Measurements from ENCODE around the gene ZNF433.

The ZNF433 gene

DNA sequence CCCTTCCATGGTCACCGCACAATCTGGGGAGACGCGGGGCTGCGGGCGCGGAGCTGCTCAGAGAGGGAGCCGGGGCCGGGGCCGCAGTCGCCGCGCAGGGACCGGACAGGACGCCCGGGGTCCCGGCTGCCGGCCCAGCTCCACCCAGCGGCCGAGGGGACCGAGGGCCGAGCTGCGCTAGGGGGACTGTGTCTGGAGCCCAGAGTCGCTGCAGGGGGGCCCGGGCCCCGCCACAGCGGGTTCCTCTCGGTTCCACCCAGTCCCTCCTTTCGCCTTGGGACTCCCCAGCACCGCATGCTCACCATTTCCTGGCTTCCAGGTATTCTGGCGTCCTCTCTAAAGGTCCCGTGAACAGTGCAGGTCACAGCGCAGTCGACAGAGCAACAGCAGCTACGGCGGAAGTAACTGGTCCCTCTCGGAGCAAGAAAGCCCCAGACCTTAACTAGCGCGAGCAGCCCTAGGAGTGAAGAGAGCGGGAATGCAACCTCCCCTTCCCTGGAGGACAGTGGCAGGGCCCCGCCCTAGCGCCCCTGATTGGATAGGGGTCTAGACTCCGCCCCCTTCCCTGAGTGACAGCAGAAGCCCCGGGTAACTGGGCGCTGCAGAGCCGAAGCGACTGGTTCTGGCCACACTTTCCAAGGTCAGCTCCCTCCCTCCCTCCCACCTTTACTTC is 17.2 kb upstream of the ZNF433 start, which contains the start of gene ZNF878:
TSS of gene ZNF878 (minus strand) at position 465 of the 673 bp plus-strand sequence. CDS start at position 305, 160 bp downstream.
- no peak for DNase-seq
- H3K4me1 ChIP-seq (ENCODE audit: low read length): no peaks in the 10 kb centered on the region
- no peaks in the 10 kb centered on the region for H3K27me3 ChIP-seq (replicated peaks; ENCODE audit: insufficient read depth, low read length)
- H3K27ac ChIP-seq (ENCODE audit: low read length): no peak within 1 kb of the TSS
- no peaks in the 10 kb centered on the region for H4K20me1 ChIP-seq (ENCODE audit: insufficient read depth, low read length)
- no peak within 1 kb of the TSS for H3K9ac ChIP-seq (ENCODE audit: low read length)
- peak within 1 kb of the TSS; percentile 44; the same call in 1 of the 2 replicates for H3K4me2 ChIP-seq (ENCODE audit: low read depth, low read length)
- no peaks in the 10 kb centered on the region for H3K36me3 ChIP-seq (replicated peaks; ENCODE audit: insufficient read depth, low read length)
- TF ChIP-seq, protein P1, sequence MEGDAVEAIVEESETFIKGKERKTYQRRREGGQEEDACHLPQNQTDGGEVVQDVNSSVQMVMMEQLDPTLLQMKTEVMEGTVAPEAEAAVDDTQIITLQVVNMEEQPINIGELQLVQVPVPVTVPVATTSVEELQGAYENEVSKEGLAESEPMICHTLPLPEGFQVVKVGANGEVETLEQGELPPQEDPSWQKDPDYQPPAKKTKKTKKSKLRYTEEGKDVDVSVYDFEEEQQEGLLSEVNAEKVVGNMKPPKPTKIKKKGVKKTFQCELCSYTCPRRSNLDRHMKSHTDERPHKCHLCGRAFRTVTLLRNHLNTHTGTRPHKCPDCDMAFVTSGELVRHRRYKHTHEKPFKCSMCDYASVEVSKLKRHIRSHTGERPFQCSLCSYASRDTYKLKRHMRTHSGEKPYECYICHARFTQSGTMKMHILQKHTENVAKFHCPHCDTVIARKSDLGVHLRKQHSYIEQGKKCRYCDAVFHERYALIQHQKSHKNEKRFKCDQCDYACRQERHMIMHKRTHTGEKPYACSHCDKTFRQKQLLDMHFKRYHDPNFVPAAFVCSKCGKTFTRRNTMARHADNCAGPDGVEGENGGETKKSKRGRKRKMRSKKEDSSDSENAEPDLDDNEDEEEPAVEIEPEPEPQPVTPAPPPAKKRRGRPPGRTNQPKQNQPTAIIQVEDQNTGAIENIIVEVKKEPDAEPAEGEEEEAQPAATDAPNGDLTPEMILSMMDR (IDR thresholded peaks at IDR 0.05; ENCODE audit: low read length): no peak
- TF ChIP-seq EZH2phosphoT487 (IDR thresholded peaks at IDR 0.05; ENCODE audit: low read length): no peak
- no peak for TF ChIP-seq EZH2 (optimal IDR thresholded peaks at IDR 0.05; ENCODE audit: low read depth, low read length)
- no peaks in the 10 kb centered on the region for H3K9me2 ChIP-seq (replicated peaks; ENCODE audit: insufficient read depth, low read length)
- H3K79me2 ChIP-seq (ENCODE audit: low read length): no peaks in the 10 kb centered on the region
- H3F3A ChIP-seq (ENCODE audit: insufficient read depth, low read length): no peaks in the 10 kb centered on the region
- peak within 1 kb of the TSS; percentile 30; the same call in 1 of the 2 replicates for H2AFZ ChIP-seq (ENCODE audit: low read length)
- H3K4me3 ChIP-seq (ENCODE audit: low read length): peak within 1 kb of the TSS; percentile 42
- no peaks in the 10 kb centered on the region for H3K9me3 ChIP-seq (replicated peaks; ENCODE audit: insufficient read depth, low read length)

DNA sequence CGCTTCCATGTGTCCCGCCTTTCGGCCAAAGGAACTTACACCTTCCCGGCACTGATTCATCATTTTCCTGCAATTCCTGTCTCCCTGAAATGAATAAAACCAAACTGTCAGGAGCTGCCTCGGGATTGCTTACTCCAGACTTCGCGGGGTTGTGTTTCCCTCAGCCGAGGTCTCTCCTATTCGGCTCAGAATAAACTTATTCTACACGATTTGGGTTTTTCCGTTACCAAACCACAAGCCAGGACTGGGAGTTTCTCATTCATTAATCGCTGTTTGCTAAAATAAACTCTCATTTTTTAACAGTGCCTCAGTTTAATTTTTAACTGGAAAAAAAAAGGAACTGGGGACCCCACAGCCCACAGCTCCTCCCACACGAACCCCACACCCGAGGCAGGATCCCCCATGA is 16.6 kb upstream of the ZNF433 start:
- H3K4me1 ChIP-seq (ENCODE audit: low read length): no peaks in the 10 kb centered on the region
- no peaks in the 10 kb centered on the region for H3K36me3 ChIP-seq (replicated peaks; ENCODE audit: insufficient read depth, low read length)
- DNase-seq: no peak
- no peaks in the 10 kb centered on the region for H3K79me2 ChIP-seq (ENCODE audit: low read length)
- H3K4me2 ChIP-seq (ENCODE audit: low read depth, low read length): peak overlapping the region; percentile 44; the same call in 1 of the 2 replicates
- TF ChIP-seq EZH2 (optimal IDR thresholded peaks at IDR 0.05; ENCODE audit: low read depth, low read length): no peak
- TF ChIP-seq, protein P1 (IDR thresholded peaks at IDR 0.05; ENCODE audit: low read length): no peak
- no peak for TF ChIP-seq EZH2phosphoT487 (IDR thresholded peaks at IDR 0.05; ENCODE audit: low read length)
- H3K4me3 ChIP-seq (ENCODE audit: low read length): peak overlapping the region; percentile 42
- H3K27ac ChIP-seq (ENCODE audit: low read length): no peak overlapping the region
- no peaks in the 10 kb centered on the region for H3K27me3 ChIP-seq (replicated peaks; ENCODE audit: insufficient read depth, low read length)
- H3K9ac ChIP-seq (ENCODE audit: low read length): no peak overlapping the region
- H2AFZ ChIP-seq (ENCODE audit: low read length): peak overlapping the region; percentile 30; the same call in 1 of the 2 replicates
- H3K9me2 ChIP-seq (replicated peaks; ENCODE audit: insufficient read depth, low read length): no peaks in the 10 kb centered on the region
- H3F3A ChIP-seq (ENCODE audit: insufficient read depth, low read length): no peaks in the 10 kb centered on the region
- H4K20me1 ChIP-seq (ENCODE audit: insufficient read depth, low read length): no peaks in the 10 kb centered on the region
- no peaks in the 10 kb centered on the region for H3K9me3 ChIP-seq (replicated peaks; ENCODE audit: insufficient read depth, low read length)

GRCh38 chr19:12047868-12048267 is 12.4 kb upstream of the ZNF433 start:
- Histone ChIP-seq H3K4me3 (ENCODE audit: low read length) (no peak overlapping the region), H3K79me2 (ENCODE audit: low read length) (no peaks in the 10 kb centered on the region), H4K20me1 (ENCODE audit: insufficient read depth, low read length) (no peaks in the 10 kb centered on the region), H3K27me3 (replicated peaks; ENCODE audit: insufficient read depth, low read length) (no peaks in the 10 kb centered on the region), H3K9me2 (replicated peaks; ENCODE audit: insufficient read depth, low read length) (no peaks in the 10 kb centered on the region), H3K9me3 (replicated peaks; ENCODE audit: insufficient read depth, low read length) (no peaks in the 10 kb centered on the region), H3K4me1 (ENCODE audit: low read length) (no peaks in the 10 kb centered on the region), H3F3A (ENCODE audit: insufficient read depth, low read length) (no peaks in the 10 kb centered on the region), H3K4me2 (ENCODE audit: low read depth, low read length) (no peak overlapping the region), H3K27ac (ENCODE audit: low read length) (no peak overlapping the region), H3K36me3 (replicated peaks; ENCODE audit: insufficient read depth, low read length) (no peaks in the 10 kb centered on the region), H2AFZ (ENCODE audit: low read length) (no peak overlapping the region), H3K9ac (ENCODE audit: low read length) (no peak overlapping the region)
- no peak for DNase-seq
- TF ChIP-seq, protein P1 (IDR thresholded peaks at IDR 0.05; ENCODE audit: low read length): no peak
- no peak for TF ChIP-seq EZH2phosphoT487 (IDR thresholded peaks at IDR 0.05; ENCODE audit: low read length)
- TF ChIP-seq EZH2 (optimal IDR thresholded peaks at IDR 0.05; ENCODE audit: low read depth, low read length): no peak

Measured in MM.1S (cell line).